ENCODE results near the gene CSRP1. TPM values are rescaled to one million over a fixed set of nuclear protein-coding genes. Genes with fewer than 3 reads are reported as not detected.
A peak's percentile ranks its signal among the peaks of the same experiment; 100 is the strongest.

The CSRP1 gene
- total RNA-seq, 1 experiment from 2014 or later = 14.3 TPM

- no peak for TF ChIP-seq SMAD4 (CRISPR knock-in tag; IDR thresholded peaks at IDR 0.05)
- TF ChIP-seq JAZF1 (CRISPR knock-in tag; IDR thresholded peaks at IDR 0.05) = no peak
- no peak for TF ChIP-seq CREB1 (CRISPR knock-in tag; IDR thresholded peaks at IDR 0.05)
- TF ChIP-seq ZNF232 (CRISPR knock-in tag; IDR thresholded peaks at IDR 0.05) = no peak
These were observed 37.9 kb downstream of the CSRP1 start, which contains the start of gene PHLDA3 (continued) for GRCh38 chr1:201468844-201469644.

GRCh38 chr1:201468501-201468843 is 38.5 kb downstream of the CSRP1 start:
- H3K36me3 Mint-ChIP-seq = peaks cover 23% of the 10 kb centered on the region
- ATAC-seq (peak; percentile 32), DNase-seq (ENCODE audit: low spot score) (peak; percentile 50)
- peaks cover 32% of the 10 kb centered on the region for H3K4me1 Mint-ChIP-seq
- ChIA-PET POLR2A (interaction anchor here (0.6 to 2.3 kb wide), 7 partner anchors 12 to 580 kb away, joined by 3 to 17 read pairs (median 3); no protein-coding TSS in a partner anchor), CTCF (interaction anchor here (0.9 to 2.7 kb wide), 21 partner anchors 12 to 327 kb away, joined by 3 to 73 read pairs (median 4); no protein-coding TSS in a partner anchor)
- H3K27me3 Mint-ChIP-seq (ENCODE audit: low read depth) = peaks cover 38% of the 10 kb centered on the region
- H3K9me3 Mint-ChIP-seq = no peaks in the 10 kb centered on the region
- H3K4me3 Mint-ChIP-seq = peak overlapping the region; percentile 90
- no peak overlapping the region for H3K27ac Mint-ChIP-seq
- TF ChIP-seq EMX1 (CRISPR knock-in tag; IDR thresholded peaks at IDR 0.05) (no peak), ZNF232 (CRISPR knock-in tag; IDR thresholded peaks at IDR 0.05) (no peak), ZNF396 (CRISPR knock-in tag; IDR thresholded peaks at IDR 0.05; ENCODE audit: borderline replicate concordance) (no peak), MAX (CRISPR knock-in tag; IDR thresholded peaks at IDR 0.05) (peak; percentile 60; the same call in 1 of the 2 replicates), ZSCAN18 (CRISPR knock-in tag; IDR thresholded peaks at IDR 0.05) (no peak), CREB1 (CRISPR knock-in tag; IDR thresholded peaks at IDR 0.05) (no peak), FOXP1 (CRISPR knock-in tag; IDR thresholded peaks at IDR 0.05; ENCODE audit: borderline replicate concordance) (peak; percentile 91), E2F1 (CRISPR knock-in tag; IDR thresholded peaks at IDR 0.05) (no peak), JUN (CRISPR knock-in tag; IDR thresholded peaks at IDR 0.05) (no peak), ATF3 (CRISPR knock-in tag; conservative IDR thresholded peaks at IDR 0.05) (no peak), ATF6 (CRISPR knock-in tag; IDR thresholded peaks at IDR 0.05) (0 out of 2 replicates have a peak, but pooled peaks have one; percentile 38), RORB (CRISPR knock-in tag; IDR thresholded peaks at IDR 0.05) (no peak), ZNF219 (CRISPR knock-in tag; IDR thresholded peaks at IDR 0.05; ENCODE audit: borderline replicate concordance) (no peak), ZNF423 (CRISPR knock-in tag; IDR thresholded peaks at IDR 0.05) (no peak), ATF2 (CRISPR knock-in tag; IDR thresholded peaks at IDR 0.05; ENCODE audit: borderline replicate concordance, low read depth) (no peak), HMGXB4 (CRISPR knock-in tag; IDR thresholded peaks at IDR 0.05) (peak; percentile 87; the same call in 1 of the 2 replicates), E2F4 (CRISPR knock-in tag; IDR thresholded peaks at IDR 0.05; ENCODE audit: borderline replicate concordance, low read depth) (no peak; the same call in 1 of the 2 replicates), ZBTB43 (CRISPR knock-in tag; IDR thresholded peaks at IDR 0.05) (no peak), IRF1 (CRISPR knock-in tag; IDR thresholded peaks at IDR 0.05) (no peak), CREM (CRISPR knock-in tag; IDR thresholded peaks at IDR 0.05) (no peak), MXD4 (CRISPR knock-in tag; IDR thresholded peaks at IDR 0.05; ENCODE audit: borderline replicate concordance) (no peak)
